ENCODE results near the gene VPS37D.

DNA sequence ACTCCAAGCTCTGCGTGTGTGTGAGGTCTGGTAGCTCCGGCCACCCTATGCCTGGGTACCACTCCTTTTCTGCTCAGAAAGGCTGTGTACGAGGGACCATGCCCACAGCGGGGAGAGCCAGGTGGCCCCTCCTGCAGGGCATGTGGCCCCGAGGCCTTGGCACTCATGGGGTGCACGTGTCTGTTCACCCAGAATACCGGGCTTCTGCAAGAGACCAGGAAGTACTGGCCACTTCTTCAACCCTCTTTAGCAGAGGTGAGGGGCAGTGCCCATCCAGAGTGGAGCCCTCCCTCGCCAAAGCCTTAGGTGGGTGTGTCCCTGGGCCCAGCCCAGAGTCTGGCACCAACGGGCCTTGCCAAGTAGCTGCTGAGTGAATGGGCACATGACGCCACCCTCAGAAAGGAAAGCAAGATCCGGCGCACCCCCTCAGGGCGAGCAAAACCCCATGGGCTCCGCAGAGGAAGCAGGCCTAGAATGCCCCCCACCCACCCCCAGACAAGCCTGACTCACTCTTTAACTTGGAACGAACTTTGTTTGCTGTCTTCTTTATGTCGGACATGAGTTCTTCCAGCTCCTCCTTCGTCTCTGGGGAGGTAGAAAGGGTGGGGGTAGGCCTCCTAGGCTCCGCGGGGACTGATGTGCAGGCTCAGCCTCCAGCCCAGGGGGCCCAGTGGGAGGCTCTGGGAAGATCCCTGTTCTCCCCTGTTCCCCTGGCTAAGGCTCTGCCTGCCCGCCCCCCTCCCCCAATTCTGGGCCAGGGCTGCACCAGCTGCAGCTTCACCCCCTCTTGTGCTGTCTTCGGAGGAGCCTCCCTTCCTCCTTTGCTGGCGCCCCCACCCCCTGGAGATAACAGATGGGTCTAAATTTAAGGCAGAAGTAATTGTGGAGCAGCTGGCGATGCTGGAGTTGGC is 37.3 kb downstream of the VPS37D start:
- TF ChIP-seq EP300 (IDR thresholded peaks at IDR 0.05; ENCODE audit: borderline replicate concordance in 1 of 2, low read depth in 1 of 2, low read length in 1 of 2) (peak in 1 of 2 experiments; percentile 50; a peak in 1 of 4 replicates), POLR2AphosphoS5 (IDR thresholded peaks at IDR 0.05; ENCODE audit: low read depth, low read length) (no peak)
- TF ChIP-seq, protein P1, sequence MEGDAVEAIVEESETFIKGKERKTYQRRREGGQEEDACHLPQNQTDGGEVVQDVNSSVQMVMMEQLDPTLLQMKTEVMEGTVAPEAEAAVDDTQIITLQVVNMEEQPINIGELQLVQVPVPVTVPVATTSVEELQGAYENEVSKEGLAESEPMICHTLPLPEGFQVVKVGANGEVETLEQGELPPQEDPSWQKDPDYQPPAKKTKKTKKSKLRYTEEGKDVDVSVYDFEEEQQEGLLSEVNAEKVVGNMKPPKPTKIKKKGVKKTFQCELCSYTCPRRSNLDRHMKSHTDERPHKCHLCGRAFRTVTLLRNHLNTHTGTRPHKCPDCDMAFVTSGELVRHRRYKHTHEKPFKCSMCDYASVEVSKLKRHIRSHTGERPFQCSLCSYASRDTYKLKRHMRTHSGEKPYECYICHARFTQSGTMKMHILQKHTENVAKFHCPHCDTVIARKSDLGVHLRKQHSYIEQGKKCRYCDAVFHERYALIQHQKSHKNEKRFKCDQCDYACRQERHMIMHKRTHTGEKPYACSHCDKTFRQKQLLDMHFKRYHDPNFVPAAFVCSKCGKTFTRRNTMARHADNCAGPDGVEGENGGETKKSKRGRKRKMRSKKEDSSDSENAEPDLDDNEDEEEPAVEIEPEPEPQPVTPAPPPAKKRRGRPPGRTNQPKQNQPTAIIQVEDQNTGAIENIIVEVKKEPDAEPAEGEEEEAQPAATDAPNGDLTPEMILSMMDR (IDR thresholded peaks at IDR 0.05) = no peak

All from SK-N-SH (cell line).